ENCODE data around the gene DNAH8. TPM values are rescaled to one million over a fixed set of nuclear protein-coding genes. Genes with fewer than 3 reads are reported as not detected.

DNAH8 gene
- polyA plus RNA-seq, 10 donors: 0.45 to 4.9 (median 1.8) TPM

GRCh38 chr6:38739532-38739931, 24.4 kb downstream of the DNAH8 start:
- DNase-seq: no peak

GRCh38 chr6:38749473-38749872, 34.4 kb downstream of the DNAH8 start:
- no peak for DNase-seq

GRCh38 chr6:38750968-38751615, 36.0 kb downstream of the DNAH8 start:
- DNase-seq: no peak

GRCh38 chr6:38753707-38754106, 38.6 kb downstream of the DNAH8 start:
- no peak for DNase-seq

GRCh38 chr6:38755207-38755606, 40.1 kb downstream of the DNAH8 start:
- DNase-seq: no peak

GRCh38 chr6:38755874-38756273, 40.8 kb downstream of the DNAH8 start:
- DNase-seq: no peak

GRCh38 chr6:38760097-38760496, 45.0 kb downstream of the DNAH8 start:
- no peak for DNase-seq

- DNase-seq: no peak
Measured at GRCh38 chr6:38762848-38763247, 47.7 kb downstream of the DNAH8 start.

GRCh38 chr6:38767560-38767959, 52.4 kb downstream of the DNAH8 start:
- no peak for DNase-seq

- no peak for DNase-seq
Measured at GRCh38 chr6:38773338-38773737, 58.2 kb downstream of the DNAH8 start.

GRCh38 chr6:38774929-38775707, 60.0 kb downstream of the DNAH8 start:
- DNase-seq: peak in 1 of 3 donors; percentile 1

GRCh38 chr6:38775870-38776269, 60.8 kb downstream of the DNAH8 start:
- DNase-seq: no peak

GRCh38 chr6:38776515-38776914, 61.4 kb downstream of the DNAH8 start:
- no peak for DNase-seq

- no peak for DNase-seq
Measured at GRCh38 chr6:38779310-38780062, 64.4 kb downstream of the DNAH8 start.

GRCh38 chr6:38782616-38783015, 67.5 kb downstream of the DNAH8 start:
- no peak for DNase-seq

GRCh38 chr6:38783443-38784228, 68.5 kb downstream of the DNAH8 start:
- DNase-seq: no peak

GRCh38 chr6:38784506-38785235, 69.6 kb downstream of the DNAH8 start:
- DNase-seq: no peak

- DNase-seq: no peak
Measured at GRCh38 chr6:38786486-38786885, 71.4 kb downstream of the DNAH8 start.

GRCh38 chr6:38789256-38789655, 74.1 kb downstream of the DNAH8 start:
- no peak for DNase-seq

- no peak for DNase-seq
Measured at GRCh38 chr6:38792356-38792755, 77.2 kb downstream of the DNAH8 start.

- DNase-seq: no peak
Measured at GRCh38 chr6:38794682-38795081, 79.6 kb downstream of the DNAH8 start.
